Neuron (in vitro differentiated cells): ENCODE results near the gene RNF175.

ENCODE experiments used
- H2AFZ ChIP-seq: one replicate; pipeline ENCODE4 v1.6.1; 2013; ENCODE audit warnings: low read depth, mild to moderate bottlenecking, inconsistent platforms, low read length, moderate library complexity
- H3K27me3 ChIP-seq: one replicate; pipeline ENCODE4 v1.6.1; 2013; ENCODE audit warnings: low read length; ENCODE audit not compliant: insufficient read depth
- H3K36me3 ChIP-seq: one replicate; pipeline ENCODE4 v1.6.1; 2013; ENCODE audit warnings: low read length; ENCODE audit not compliant: insufficient read depth
- H3K4me1 ChIP-seq: one replicate; pipeline ENCODE4 v1.6.1; 2013; ENCODE audit warnings: low read length; ENCODE audit not compliant: insufficient read depth
- H3K4me3 ChIP-seq: 2 replicates; pipeline ENCODE4 v1.5.1; 2013; ENCODE audit warnings: mild to moderate bottlenecking, low read length, moderate library complexity
- H3K9me3 ChIP-seq: one replicate; pipeline ENCODE4 v1.6.1; 2013; ENCODE audit warnings: low read length

The RNF175 gene

DNA sequence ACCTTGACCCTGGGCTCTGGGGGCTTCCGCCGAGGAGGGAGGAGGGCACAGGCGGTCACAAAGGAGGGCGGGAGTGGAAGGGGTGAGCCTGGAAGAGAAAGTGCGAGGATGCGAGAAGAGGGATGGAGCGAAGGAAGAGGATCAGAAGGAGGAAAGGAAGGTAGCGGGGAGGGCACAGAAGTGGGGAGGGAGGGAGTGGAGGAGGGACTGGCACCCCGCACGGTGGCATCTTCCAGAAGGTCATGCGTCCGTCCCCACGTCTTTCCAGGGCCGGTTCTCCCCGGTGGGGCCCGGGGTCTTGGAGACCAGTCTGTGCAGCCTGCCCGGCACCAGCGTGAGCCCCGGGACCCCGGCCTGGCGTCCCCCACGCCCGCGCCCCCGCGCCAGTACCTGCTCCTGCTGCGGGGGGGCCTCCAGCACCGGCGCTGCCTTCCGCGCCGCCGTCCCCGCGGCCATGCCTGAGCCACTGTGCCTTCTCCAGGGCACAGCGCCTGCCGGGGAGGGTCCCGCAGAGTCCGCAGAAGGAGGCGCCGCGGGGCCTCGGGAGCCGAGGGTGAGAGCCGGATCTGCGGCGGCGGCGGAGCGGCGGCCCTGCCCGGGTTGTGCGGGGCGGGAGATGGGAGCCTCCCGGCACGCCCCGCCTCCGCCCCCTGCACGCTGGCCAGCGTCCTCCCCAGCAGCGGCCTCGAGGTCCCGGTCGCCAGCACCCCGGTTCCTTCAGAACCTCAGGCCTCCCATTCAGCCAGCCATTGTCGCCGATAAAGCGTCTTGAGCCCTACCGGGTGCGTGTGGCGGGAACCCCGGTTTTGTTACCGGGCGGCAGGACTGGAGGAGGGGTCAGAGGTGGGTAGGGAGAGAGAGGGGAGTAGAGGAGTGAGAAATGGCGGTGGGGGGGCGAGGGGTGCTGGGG is at the start of gene RNF175:
Gene RNF175 (minus strand): TSS at position 618 of the 910 bp plus-strand sequence. CDS start 162 bp downstream, at position 456.
- H2AFZ ChIP-seq: peak within 1 kb of the TSS; percentile 68
- peaks cover 34% of the 10 kb centered on the region for H3K4me1 ChIP-seq
- no peaks in the 10 kb centered on the region for H3K27me3 ChIP-seq
- H3K9me3 ChIP-seq: peaks cover 11% of the 10 kb centered on the region
- H3K4me3 ChIP-seq: peak within 1 kb of the TSS; percentile 52
- H3K36me3 ChIP-seq: no peaks in the 10 kb centered on the region

DNA sequence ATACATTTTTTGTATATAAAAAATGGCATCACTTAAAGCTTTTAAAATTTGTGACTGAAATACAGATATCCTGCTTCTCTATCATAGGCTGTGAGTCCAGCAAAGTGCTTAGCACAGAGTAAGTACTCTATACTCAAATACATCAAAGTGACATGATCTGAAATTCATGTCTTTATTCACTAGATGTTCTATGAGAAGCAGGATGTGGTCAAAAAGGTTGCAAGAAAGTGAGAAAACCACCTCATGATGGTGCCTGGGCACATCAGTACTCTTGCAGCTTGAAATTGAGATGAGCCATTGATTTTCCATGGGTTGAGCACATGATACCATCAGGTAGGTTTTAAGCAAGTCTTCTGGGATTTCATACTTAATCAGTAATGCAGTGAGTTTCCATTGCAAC is 49.5 kb upstream of the RNF175 start:
- Histone ChIP-seq H3K36me3 (no peaks in the 10 kb centered on the region), H2AFZ (no peak overlapping the region), H3K27me3 (no peaks in the 10 kb centered on the region), H3K9me3 (peaks cover 4% of the 10 kb centered on the region), H3K4me1 (no peaks in the 10 kb centered on the region), H3K4me3 (no peak overlapping the region)

DNA sequence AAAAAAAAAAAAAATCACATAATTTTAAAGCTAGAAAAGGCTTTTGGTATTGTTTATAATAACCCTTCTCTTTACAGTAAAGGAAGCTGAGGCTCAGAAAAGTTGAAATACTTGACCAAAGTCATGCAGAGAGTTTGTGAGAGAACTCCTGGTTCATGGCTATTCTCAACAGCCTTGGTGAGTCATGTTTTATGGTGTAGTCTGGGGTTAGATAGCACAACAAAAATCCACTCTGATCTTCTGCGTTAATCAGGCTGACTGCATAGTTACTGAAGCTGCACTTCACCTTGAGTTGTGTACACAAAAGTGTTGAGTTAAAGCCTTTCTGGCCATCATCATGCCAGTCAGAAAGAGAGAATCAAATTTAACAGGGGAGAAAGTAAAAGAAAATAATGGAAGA is 48.4 kb upstream of the RNF175 start:
- Histone ChIP-seq H3K4me3 (no peak overlapping the region), H2AFZ (no peak overlapping the region), H3K4me1 (no peaks in the 10 kb centered on the region), H3K27me3 (no peaks in the 10 kb centered on the region), H3K36me3 (no peaks in the 10 kb centered on the region), H3K9me3 (peaks cover 2% of the 10 kb centered on the region)

DNA sequence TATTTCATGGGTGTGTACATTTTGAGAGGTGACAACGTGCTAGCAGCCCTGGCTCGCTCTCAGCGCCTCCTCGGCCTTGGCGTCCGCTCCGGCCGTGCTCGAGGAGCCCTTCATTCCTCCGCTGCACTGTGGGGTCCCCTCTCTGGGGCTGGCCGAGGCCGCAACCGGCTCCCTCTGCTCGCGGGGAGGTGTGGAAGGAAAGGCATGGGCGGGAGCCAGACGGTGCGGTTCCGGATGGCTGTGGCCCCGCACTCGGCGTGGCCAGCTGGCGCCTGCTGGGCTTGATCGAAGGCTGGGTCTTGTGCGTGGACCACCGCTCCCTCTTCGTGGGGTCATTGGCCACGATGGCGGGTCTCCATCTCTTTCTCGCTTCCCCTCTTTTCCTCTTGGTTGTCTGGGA is 46.2 kb upstream of the RNF175 start:
- no peak overlapping the region for H2AFZ ChIP-seq
- H3K36me3 ChIP-seq: no peaks in the 10 kb centered on the region
- H3K27me3 ChIP-seq: no peaks in the 10 kb centered on the region

DNA sequence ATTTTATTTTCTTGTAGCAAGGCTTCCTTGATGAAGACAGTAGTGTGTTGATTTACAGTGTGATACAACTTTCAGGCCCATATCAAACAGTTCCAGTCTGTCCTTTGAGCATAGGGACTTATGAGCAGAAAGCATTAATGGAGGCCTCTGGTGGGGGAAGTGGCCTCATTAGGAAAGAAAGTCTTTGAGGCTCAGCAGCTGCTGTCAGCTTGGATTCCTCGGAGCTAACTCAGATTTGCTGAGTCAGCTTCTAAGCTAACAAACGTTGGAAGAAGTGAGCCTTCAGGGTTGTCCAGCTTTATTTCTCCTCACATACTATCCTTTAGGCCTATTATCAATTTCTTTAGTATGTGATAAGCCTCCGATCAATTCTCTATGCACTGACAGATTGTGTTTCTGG is 44.9 kb upstream of the RNF175 start:
- Histone ChIP-seq H3K27me3 (no peaks in the 10 kb centered on the region), H3K9me3 (no peaks in the 10 kb centered on the region), H2AFZ (no peak overlapping the region), H3K4me1 (no peaks in the 10 kb centered on the region), H3K4me3 (no peak overlapping the region), H3K36me3 (no peaks in the 10 kb centered on the region)

More for the DNA sequence above, 46.2 kb upstream of the RNF175 start:
- Histone ChIP-seq H3K4me1 (no peaks in the 10 kb centered on the region), H3K9me3 (peaks cover 2% of the 10 kb centered on the region), H3K4me3 (no peak overlapping the region)

DNA sequence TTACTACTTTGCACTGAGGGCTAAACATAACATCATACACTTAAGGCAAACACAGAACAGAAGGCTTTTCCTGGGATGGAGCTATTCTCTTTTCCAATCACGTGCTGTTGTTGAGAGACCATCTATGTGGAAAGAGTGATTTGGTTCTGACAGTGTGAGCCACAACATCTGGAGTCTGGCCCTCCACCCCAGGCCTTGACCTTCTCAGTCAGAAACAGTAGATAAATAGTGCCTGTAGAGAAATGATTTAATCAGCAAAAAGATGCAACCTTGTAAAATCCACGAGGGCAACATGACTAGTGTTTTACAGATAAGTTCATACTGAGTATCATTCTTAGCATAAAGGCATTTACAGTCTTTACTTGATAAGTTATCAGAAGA is 39.9 kb upstream of the RNF175 start:
- H3K27me3 ChIP-seq: no peaks in the 10 kb centered on the region
- H3K36me3 ChIP-seq: no peaks in the 10 kb centered on the region
- no peak overlapping the region for H2AFZ ChIP-seq
- H3K4me3 ChIP-seq: no peak overlapping the region
- H3K4me1 ChIP-seq: no peaks in the 10 kb centered on the region
- H3K9me3 ChIP-seq: no peaks in the 10 kb centered on the region

DNA sequence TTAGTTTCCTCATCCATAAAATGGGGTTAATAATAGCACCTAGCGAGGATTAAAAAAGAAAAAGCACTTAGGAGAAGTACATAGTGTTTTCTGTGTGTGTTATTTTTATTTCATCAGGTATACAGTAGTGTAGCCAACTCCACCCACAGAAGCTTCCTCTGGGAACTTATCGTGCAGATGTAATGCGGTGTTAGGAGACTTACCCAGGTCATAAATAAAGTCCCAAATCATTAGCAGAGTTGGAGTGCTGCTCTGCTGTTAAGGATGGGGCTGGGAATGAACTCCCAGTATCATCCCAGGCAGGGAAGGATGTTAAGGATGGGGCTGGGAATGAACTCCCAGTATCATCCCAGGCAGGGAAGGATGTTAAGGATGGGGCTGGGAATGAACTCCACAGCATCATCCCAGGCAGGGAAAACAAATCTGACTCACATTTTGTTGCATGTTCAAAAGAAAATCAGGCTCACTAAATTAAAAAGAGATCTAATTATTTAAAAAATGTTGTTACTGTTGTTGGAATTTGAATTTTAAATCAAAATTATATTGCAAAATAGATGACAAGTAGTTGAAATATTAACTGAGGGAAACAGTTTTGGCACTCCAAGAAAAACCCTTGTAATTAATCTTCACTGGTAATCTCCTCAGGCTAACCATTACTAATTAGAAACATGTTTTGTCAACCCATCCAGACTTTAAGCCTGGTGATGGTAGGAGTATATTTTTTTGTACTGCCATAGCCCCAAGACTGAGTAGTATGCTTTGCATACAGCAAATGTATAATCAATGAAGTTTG is 39.3 kb upstream of the RNF175 start:
- H3K4me1 ChIP-seq: peaks cover under 1% of the 10 kb centered on the region
- H3K36me3 ChIP-seq: no peaks in the 10 kb centered on the region
- H3K4me3 ChIP-seq: no peak overlapping the region
- no peak overlapping the region for H2AFZ ChIP-seq
- H3K9me3 ChIP-seq: no peaks in the 10 kb centered on the region
- H3K27me3 ChIP-seq: no peaks in the 10 kb centered on the region

DNA sequence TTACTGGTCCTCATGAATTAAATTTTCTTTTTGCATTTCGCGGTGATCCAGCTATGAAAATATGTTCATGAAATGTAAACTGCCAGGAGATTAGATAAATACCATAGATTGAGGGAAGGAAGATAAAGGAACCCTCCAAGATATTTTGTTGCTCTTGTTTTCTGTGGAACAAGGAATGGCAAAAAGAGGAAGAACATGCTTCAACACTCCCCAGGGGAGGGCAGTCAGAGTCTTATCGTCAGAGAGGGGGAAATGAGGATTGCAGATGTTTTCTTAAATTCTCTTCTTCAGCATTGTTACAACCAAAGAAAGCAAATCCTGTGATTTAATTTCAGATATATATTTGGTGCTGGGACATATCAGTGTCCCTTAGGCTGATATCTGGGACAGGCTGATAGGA is 38.6 kb upstream of the RNF175 start:
- H2AFZ ChIP-seq: no peak overlapping the region
- peaks cover 7% of the 10 kb centered on the region for H3K4me1 ChIP-seq

DNA sequence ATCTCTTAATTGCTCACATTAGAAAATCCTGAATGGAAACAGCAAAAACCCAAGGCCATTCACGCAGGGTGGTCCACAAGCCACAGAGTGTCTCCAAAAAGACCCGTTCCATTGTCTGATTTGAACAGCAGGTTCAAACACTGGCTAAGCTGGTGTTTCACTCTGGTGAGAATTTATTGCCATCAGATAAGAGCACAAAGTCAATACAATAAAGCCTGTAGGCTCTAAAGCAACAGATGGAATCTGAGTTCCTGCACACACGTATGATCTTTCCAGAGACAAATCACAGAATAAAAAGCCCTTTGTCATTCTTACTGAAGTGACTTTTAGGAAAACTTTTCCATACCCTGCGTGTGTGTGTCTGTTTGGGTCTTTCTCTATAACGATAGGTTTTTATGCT is 34.2 kb upstream of the RNF175 start:
- no peak overlapping the region for H3K4me3 ChIP-seq
- no peak overlapping the region for H2AFZ ChIP-seq
- peaks cover 5% of the 10 kb centered on the region for H3K36me3 ChIP-seq
- no peaks in the 10 kb centered on the region for H3K27me3 ChIP-seq
- peaks cover 14% of the 10 kb centered on the region for H3K4me1 ChIP-seq
- peaks cover 4% of the 10 kb centered on the region for H3K9me3 ChIP-seq

More for the DNA sequence above, 38.6 kb upstream of the RNF175 start:
- Histone ChIP-seq H3K9me3 (no peaks in the 10 kb centered on the region), H3K4me3 (no peak overlapping the region), H3K27me3 (no peaks in the 10 kb centered on the region), H3K36me3 (no peaks in the 10 kb centered on the region)

DNA sequence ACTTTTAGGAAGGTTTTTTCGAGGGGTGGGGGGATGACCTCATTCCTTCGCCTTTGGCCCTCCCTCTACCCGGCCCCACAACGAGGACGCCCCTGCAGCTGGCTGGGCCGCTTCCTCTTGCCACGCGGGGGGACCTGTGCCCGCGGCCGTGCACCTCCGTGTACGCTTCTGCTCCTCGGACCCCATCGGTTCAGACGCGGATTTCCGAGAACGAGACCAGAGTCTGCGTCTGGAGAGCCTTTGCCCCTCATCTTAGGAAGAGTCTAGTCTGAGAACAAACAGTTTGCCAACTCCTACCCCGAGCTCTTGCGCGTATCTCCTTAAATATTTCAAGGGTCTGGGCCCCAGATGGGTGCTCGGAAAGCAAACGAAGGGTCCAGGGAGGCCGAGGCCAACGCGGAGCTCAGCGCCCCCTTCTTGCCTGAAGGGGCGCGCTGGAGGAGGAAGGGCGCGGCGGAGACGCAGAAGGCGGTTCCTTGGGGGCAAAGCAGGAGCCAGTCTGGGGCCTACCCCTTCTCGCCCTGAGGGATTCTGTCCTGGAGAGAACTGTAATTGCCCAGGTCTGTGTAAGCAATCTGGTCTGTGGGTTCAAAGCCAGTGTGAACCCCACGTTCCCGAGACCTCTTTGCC is 32.9 kb upstream of the RNF175 start:
- H3K27me3 ChIP-seq: no peaks in the 10 kb centered on the region
- H3K4me3 ChIP-seq: no peak overlapping the region
- peaks cover 14% of the 10 kb centered on the region for H3K4me1 ChIP-seq
- H3K9me3 ChIP-seq: peaks cover 4% of the 10 kb centered on the region
- H3K36me3 ChIP-seq: peaks cover 5% of the 10 kb centered on the region
- H2AFZ ChIP-seq: no peak overlapping the region

DNA sequence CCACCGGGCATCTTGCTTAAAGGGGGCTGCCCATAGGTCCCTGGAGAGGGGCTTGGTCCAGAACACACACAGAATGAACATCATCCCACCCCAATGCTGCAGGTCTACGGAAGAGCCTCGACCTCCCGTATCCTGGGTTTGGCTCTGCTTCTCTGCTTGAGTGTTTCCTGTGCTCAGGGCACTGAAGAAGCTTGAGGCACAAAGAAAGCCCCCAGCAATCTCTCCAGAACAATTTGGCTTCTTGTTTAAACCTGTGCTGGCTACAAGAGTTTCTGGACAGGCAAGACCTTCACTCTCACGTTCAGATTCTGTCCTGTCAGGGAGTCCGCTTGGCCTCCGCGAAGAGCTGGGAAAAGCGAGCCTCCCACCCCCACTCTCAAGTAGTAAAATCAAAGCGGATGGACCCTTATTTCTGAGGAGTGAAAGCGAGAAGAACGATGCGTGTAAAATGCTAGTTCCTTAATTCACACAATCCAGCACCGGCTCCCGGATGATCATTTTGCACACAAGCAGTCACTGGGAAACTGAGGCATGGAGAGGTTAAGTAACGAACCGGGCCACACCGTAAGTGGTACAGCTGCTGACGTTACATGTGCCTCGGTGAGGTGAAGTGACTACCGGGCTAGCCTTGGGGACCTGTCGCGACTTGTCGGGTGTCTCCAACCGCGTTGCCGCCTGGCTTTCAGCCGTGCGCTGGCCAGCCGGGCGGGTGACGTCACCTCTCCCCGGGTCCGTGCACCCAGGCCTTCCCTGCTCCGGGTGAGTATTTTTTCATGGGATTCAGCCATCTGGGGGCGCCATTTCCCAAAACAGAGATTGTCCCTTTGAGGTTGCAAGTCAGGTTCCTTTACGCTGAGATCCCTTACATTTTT is 32.2 kb upstream of the RNF175 start:
- no peak overlapping the region for H3K4me3 ChIP-seq

DNA sequence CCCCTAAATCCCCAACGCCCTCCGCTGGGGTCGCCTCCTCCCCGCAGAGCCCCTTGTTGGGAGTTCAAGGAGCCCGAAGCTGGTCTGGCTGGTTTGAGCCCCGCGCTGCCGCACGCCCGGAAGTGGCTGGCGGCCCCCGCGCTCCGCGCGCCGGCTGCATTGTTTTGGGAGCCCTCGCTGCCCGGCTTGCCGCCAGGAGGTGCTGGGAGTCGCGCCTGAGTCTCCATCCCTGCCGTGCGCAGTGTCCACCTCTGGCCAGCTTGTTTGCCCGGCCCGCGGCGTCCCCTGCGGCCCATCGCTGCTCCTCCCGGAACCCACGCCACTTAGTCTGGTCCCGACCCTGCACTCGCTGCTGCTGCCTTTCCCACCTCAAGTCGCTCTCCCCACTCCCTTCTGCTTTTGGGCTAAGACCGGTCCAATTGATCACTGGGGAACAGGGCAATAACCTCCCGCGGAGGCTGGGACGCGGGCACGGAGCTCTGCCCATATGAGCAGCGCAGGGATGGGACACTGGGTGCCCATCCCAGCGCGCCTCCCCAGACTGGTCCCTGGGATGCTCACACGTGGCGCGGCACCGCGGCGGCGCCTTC is 31.2 kb upstream of the RNF175 start:
- Histone ChIP-seq H2AFZ (no peak overlapping the region), H3K9me3 (peaks cover 4% of the 10 kb centered on the region), H3K4me3 (peak overlapping the region; percentile 75), H3K4me1 (peaks cover 19% of the 10 kb centered on the region), H3K27me3 (no peaks in the 10 kb centered on the region), H3K36me3 (peaks cover 9% of the 10 kb centered on the region)

More for the DNA sequence above, 32.2 kb upstream of the RNF175 start:
- no peak overlapping the region for H2AFZ ChIP-seq
- H3K4me1 ChIP-seq: peaks cover 14% of the 10 kb centered on the region
- no peaks in the 10 kb centered on the region for H3K27me3 ChIP-seq
- peaks cover 4% of the 10 kb centered on the region for H3K9me3 ChIP-seq
- peaks cover 5% of the 10 kb centered on the region for H3K36me3 ChIP-seq
